NCI-H1105 treated with DMSO at 0.1 percent for 48 hours (cell line): ENCODE measurements around the gene PHF14.
A peak's percentile ranks its signal among the peaks of the same experiment; 100 is the strongest.

Experiments
- DNase-seq: peaks from one replicate; lab custom pipeline; 2025; lab: John Stamatoyannopoulos, UW

Gene PHF14

GRCh38 chr7:11172835-11173234 lies 199.2 kb downstream of the PHF14 start:
- no peak for DNase-seq

- no peak for DNase-seq
Measured at GRCh38 chr7:11175371-11175770, 201.7 kb downstream of the PHF14 start.

- DNase-seq = no peak
Measured at GRCh38 chr7:11175887-11176286, 202.2 kb downstream of the PHF14 start.

DNA sequence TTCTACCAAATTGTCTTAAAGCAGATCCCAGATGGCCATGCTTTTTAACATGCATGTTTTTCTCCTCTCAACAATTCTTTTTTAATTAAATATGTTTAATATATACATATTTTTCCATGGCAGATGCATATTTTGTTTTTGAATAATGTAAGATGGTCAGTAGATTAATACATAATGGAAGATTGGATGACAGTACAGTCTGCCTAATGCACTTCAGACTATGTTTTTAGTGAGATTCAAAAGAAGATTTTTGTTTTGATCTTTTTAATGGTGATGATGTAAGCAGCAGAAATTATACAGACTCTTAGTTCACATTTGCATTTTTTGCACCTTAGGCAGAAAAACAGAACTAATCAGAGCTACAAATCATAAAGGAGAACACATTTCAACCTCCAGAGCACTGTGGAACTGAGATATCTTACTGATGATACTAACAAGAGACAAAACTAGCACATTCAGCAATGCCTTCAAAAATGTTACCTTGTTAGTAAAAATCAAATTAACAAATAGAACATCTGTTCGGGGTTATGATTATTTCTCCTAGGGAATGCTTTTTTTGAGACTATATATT lies 203.4 kb downstream of the PHF14 start:
- DNase-seq = no peak

DNA sequence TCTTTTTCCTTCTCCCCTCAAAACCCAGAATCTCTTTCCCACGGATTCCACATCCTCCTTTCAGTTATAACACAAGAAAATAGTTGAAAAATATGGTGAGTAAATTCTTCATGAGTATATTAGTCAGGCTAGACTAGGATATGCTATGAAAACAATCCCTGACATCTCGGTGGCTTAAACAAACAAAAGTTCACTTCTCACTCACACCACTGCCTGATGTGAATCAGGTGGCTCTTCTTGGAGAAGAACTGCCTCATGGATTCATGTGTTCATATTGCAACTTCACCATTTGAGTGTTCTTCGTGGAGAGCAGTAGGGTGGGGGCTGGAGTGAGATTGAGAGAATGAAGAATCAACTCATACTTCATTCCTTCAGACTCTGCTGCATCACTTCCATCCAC lies 204.1 kb downstream of the PHF14 start:
- no peak for DNase-seq

DNA sequence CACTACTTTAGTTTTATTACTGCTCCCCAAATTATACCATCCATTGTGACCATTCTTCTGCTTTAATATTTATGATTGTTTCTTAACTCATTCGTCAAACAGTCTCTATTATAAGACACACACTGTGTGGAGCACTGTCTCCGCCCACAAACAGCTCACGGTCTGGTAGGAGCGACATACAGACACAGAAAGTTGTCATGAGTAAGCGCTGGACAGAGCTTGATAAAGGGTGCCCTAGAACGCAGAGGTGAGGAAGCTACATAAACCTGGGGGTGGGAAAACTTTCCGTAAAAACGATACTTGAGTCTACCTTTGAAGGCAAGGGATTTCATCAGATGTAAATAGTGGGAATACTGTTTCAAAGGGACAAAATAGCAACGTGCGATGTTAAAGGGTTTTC lies 207.9 kb downstream of the PHF14 start:
- DNase-seq = no peak

GRCh38 chr7:11182736-11183135 lies 209.1 kb downstream of the PHF14 start:
- DNase-seq = no peak

GRCh38 chr7:11185179-11185815 lies 211.6 kb downstream of the PHF14 start:
- no peak for DNase-seq

DNA sequence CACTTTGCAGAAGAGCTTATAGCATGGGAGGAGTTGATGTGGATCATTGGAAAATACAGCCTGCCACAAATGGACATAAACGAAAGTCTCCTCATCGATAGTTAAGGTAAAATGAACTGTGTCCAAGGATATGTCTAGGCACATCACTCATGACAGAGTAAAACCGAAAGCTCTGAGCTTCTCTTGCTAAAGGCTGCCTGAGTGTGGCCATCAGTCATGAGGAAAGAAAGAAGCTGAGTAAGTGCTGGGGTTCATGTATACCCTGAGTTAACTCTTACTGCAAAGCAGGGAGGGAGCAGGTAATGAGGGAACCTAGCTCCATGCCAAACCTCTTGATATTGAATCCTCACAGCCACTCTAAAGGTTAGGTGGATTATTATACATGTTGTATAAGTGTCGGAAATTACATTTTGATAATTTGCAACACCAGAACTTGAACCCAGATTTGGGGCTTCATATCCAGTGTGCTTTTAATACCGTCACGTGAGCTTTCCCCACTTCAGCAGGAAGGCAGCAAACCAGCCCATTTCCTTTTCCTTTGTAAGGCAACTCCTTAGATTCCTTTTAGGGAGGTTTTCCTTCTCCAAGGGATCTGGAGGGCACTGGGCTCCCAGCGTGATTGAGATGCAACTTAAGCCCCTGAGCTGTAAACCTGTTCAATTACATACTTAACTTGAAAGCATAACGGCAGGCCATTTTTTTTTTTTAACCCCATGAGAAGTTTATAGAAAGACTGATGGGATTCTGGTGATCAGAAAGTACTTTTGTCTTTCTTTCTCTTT lies 215.0 kb downstream of the PHF14 start:
- DNase-seq = no peak

DNA sequence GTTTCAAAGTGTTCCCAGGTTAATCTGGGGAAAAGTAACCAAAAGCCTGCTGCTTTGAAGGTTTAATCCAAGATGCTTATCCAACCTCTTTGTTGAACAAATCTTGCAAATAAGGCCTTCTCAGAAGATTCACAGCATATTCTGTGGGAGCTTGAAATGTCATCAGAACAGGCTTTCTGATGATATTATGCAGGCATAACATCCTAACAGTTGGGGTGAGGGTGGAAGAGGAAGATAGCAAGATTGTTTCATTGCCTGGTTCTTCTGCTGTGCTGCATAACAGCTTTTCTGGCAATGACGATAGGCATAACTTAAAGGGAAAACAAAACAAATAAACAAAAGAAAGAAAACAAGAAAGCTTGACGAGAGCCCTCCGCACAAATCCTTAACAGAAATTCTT lies 217.4 kb downstream of the PHF14 start:
- no peak for DNase-seq

DNA sequence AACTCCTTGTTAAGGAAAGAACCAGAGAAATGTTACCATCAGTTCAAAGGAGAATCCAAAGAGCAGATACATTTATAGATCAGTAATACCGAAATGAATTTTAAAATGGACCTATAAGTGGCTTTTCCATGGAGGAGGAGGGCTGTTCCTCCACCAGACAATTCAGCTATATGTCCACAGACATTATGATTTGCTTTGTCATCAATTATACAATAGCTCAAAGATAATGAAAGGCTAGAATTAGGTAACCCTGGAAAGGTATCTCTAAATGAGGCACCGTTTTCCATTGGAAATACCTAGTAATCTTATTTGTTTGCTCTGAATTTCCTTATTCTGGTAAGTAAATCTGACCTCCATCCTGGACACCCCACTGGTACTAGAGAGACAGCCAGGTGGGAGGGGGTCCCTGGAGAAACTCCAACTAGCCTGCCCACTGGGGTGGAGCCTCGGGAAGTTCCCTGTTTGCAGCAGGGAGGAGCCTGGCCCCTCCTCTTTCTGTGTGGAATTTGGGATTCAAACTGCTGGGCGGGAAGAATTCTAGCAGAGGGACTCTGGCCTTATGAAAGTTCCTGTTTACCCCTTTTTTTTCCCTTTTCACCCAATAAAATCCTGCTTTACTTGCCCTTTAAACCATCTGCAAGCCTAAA lies 218.0 kb downstream of the PHF14 start:
- DNase-seq = no peak

- no peak for DNase-seq
Measured at GRCh38 chr7:11192506-11192905, 218.8 kb downstream of the PHF14 start.

GRCh38 chr7:11193131-11193867 lies 219.6 kb downstream of the PHF14 start:
- peak; percentile 86 for DNase-seq

DNA sequence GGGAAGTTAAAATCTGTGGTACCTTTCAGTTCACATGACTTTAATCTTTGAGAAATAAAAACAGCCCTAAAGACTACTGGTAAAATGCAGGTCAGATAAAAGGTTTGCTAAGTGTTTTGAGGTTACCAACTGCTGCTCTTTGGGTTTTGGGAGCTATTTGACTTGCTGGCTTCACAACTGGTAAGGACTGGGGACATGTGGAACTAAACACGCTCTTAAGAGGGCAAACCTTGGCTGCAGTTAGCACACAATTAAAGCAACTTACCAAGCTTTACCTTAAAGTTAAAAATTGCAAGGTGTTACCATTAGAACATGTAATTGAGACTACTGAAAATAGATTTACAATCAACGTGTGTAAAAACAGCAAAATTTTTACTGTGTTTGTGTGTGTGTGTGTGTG lies 220.2 kb downstream of the PHF14 start:
- no peak for DNase-seq

DNA sequence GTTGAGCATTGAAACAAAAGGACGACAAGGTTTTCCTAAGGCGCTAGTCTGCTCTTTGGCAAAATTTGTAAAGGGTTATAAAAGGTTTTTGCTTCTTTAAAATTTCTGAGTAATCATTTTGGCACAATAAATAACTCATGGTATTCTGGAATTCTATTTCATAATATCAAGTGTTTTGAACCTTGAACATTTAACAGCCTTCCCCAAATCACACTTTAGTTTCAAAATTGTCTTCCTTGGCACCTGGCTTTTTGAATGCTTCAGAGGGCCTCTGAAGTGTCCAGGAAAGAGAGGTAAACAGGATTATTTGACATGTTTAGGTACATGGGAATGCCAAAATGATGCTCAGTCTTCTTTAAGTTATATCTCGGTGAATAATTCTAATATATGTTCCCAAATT lies 220.8 kb downstream of the PHF14 start:
- DNase-seq = no peak

GRCh38 chr7:11195502-11195901 lies 221.8 kb downstream of the PHF14 start:
- DNase-seq = no peak

GRCh38 chr7:11196143-11196542 lies 222.5 kb downstream of the PHF14 start:
- DNase-seq = no peak

GRCh38 chr7:11203224-11203623 lies 229.6 kb downstream of the PHF14 start:
- DNase-seq = no peak

GRCh38 chr7:11203683-11204082 lies 230.0 kb downstream of the PHF14 start:
- DNase-seq = no peak

GRCh38 chr7:11206177-11206899 lies 232.7 kb downstream of the PHF14 start:
- DNase-seq = peak; percentile 58

DNA sequence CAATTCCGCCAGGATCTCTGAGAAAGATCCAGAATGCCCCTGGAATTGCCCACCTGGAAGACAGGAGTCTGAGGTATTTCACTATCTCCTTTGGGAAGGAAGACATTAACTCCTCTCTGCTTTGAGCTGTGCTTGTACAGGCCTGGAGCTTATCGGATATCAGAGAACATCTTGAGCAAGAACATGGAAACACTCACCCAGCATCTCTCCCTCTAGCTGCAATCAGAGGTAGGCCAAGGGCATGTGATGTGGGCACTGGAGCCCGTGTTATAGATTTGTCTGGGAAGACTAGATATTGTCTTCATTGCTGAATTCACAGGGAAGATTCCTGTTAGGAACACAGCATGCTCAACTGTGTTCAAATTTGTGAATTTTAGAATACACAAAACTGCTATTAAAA lies 233.9 kb downstream of the PHF14 start:
- no peak for DNase-seq
